Kidney epithelial cell (primary cell): ENCODE measurements around the gene LYRM9. TPM values are rescaled to one million over a fixed set of nuclear protein-coding genes. Genes with fewer than 3 reads are reported as not detected.

Experiments
- DNase-seq: peaks from one replicate; pipeline ENCODE4 v3.0.0-alpha.2; 2010; ENCODE audit warnings: low read depth
- H3K27me3 ChIP-seq: 2 replicates; pipeline ENCODE4 v1.6.0; 2011; ENCODE audit warnings: low read length; ENCODE audit not compliant: control insufficient read depth, insufficient read depth
- H3K36me3 ChIP-seq: 2 replicates; pipeline ENCODE4 v1.5.1; 2011; ENCODE audit warnings: low read length; ENCODE audit not compliant: control insufficient read depth, insufficient read depth
- H3K4me3 ChIP-seq: 2 replicates; pipeline ENCODE4 v1.5.1; 2011; ENCODE audit warnings: low read depth, mild to moderate bottlenecking, control low read depth, low read length
- CTCF ChIP-seq: IDR thresholded peaks from 2 replicates; pipeline ENCODE4 v1.5.1; 2011; ENCODE audit warnings: mild to moderate bottlenecking, moderate library complexity, low read length, control low read depth, inconsistent platforms; ENCODE audit not compliant: insufficient read depth, poor library complexity, severe bottlenecking
- total RNA-seq: library from RNA; depleted of rRNA; stranded (reverse); fragments of >200 nt; gene quantifications from 2 replicates; pipeline ENCODE4 v1.2.3, GENCODE V29; 2015

The LYRM9 gene
- total RNA-seq, result 5.0 and 5.3 TPM in 2 replicates

DNA sequence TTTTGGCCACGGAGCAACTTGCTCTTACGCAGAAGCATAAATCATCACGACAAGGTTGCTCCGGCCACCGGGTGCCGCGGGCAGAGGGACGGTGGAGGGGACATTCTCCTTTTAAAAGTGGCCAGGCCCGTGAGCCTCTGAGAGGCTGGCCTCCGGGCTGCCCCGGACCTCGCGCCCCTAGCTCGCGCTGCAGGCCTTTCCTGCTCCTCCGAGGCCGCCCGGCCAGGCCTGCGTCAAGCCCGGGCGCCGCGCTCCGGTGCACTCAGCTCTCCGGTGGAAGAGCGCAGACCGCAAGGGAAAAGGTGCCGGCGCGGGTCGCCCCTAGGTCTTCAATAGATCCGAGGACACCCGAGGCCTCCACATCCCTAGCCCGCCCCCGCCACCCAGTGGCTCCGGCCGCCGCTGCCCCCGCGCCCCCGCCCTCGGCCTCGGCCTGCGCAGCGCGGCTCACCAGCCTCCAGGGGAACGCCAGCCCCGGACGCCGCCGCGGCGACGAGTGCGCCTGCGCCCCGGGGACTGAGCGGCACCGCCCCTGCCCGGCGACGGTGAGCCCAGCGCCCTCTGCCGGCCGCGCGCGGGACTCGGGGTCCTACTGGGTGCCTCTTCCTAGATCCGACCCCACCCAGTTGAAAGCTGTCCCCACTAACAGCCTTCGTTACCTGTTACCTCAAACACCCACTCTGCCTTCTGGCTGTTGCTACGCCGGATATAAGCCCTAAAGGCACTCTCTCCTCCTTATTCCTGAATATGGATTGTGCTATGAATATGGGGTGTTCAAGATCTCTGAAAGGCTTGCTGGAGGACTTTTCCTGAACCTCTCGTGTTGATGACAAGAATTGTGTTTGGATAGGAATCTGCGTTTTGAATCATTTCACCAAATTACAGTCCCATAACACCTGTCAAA lies at the start of gene LYRM9:
Gene LYRM9 (minus strand): TSS at position 500 of the 904 bp plus-strand sequence. CDS start 10,671 bp downstream, outside the sequence.
- peak within 1 kb of the TSS; percentile 43 for H3K4me3 ChIP-seq
- no peaks in the 10 kb centered on the region for H3K36me3 ChIP-seq
- no peaks in the 10 kb centered on the region for H3K27me3 ChIP-seq
- TF ChIP-seq CTCF, result peak; percentile 74
- peak; percentile 35 for DNase-seq

DNA sequence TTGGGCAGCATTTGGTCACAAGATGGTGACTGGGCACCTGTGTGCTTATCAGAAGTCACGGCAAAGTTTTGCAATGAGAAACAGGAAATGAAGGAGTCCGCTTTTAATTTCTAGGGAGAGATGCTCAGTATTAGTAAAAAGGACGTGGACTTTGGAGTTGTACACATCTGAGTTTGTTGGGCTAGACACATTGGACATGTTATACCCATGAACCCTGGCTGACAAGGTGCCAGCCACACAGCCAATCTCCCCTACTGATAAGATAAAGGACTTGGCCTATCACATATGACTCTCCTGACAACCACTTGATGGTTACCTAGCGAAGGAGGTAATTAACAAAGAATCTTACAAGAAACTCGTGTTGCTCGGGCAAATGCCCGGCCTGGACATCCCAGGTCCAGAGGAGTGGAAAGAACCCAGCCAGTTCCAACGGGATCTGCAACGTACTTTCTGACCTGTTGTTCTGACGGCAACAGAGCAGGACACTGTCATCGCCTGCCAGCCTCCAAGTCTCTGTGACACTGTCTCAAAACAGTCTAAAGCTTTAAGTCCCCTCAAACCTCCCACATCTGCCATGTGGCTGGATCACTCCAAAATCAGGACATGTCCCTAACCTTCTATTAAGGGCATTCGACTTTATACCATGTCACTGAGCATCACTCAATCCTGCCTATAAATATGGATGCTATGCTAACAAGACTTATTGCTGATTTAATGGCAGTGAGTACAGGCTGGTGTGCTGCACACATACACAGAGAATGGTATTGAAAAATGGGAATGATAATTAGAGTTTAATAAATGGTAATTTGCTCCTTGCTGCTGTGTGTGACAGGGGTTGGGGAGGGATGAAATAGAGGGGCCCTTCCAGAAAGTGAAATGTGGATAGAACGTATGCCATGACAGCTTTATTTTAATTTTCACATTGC lies 47.6 kb upstream of the LYRM9 start:
- no peak for DNase-seq
- H3K36me3 ChIP-seq, result no peaks in the 10 kb centered on the region
- no peak overlapping the region for H3K4me3 ChIP-seq
- no peak for TF ChIP-seq CTCF
- H3K27me3 ChIP-seq, result peaks cover 2% of the 10 kb centered on the region

GRCh38 chr17:27939474-27940465 lies 46.6 kb upstream of the LYRM9 start:
- TF ChIP-seq CTCF, result no peak
- no peak for DNase-seq
- Histone ChIP-seq H3K36me3 (no peaks in the 10 kb centered on the region), H3K27me3 (peaks cover 2% of the 10 kb centered on the region), H3K4me3 (no peak overlapping the region)

- no peak for TF ChIP-seq CTCF
- Histone ChIP-seq H3K4me3 (no peak overlapping the region), H3K36me3 (no peaks in the 10 kb centered on the region), H3K27me3 (peaks cover 2% of the 10 kb centered on the region)
- no peak for DNase-seq
These were observed 45.7 kb upstream of the LYRM9 start for GRCh38 chr17:27938864-27939263.

- TF ChIP-seq CTCF, result no peak
- Histone ChIP-seq H3K36me3 (no peaks in the 10 kb centered on the region), H3K4me3 (no peak overlapping the region), H3K27me3 (peaks cover 2% of the 10 kb centered on the region)
- no peak for DNase-seq
These were observed 45.1 kb upstream of the LYRM9 start for GRCh38 chr17:27938241-27938640.
